GM18873 (cell line): ENCODE measurements around the gene ATP8B3.

ENCODE experiments used
- ATAC-seq: cut with Tn5 transposase; IDR thresholded peaks from one replicate; pipeline ENCODE4 v1.9.1; 2021; ENCODE audit warnings: mild to moderate bottlenecking, moderate library complexity, moderate number of reproducible peaks; ENCODE audit not compliant: unreplicated experiment, low FRiP score

Gene ATP8B3

GRCh38 chr19:1758959-1759903, 52.8 kb downstream of the ATP8B3 start:
- no peak for ATAC-seq

- no peak for ATAC-seq
These were observed 53.9 kb downstream of the ATP8B3 start for GRCh38 chr19:1758231-1758577.

GRCh38 chr19:1757468-1758230, 54.4 kb downstream of the ATP8B3 start:
- no peak for ATAC-seq

GRCh38 chr19:1756705-1757465, 55.2 kb downstream of the ATP8B3 start:
- ATAC-seq, result no peak

GRCh38 chr19:1756264-1756663, 55.8 kb downstream of the ATP8B3 start:
- no peak for ATAC-seq

GRCh38 chr19:1755467-1756171, 56.5 kb downstream of the ATP8B3 start:
- no peak for ATAC-seq

- no peak for ATAC-seq
These were observed 57.2 kb downstream of the ATP8B3 start for GRCh38 chr19:1754636-1755466.

GRCh38 chr19:1754018-1754635, 57.9 kb downstream of the ATP8B3 start:
- ATAC-seq, result no peak

- ATAC-seq, result no peak
These were observed 59.0 kb downstream of the ATP8B3 start, which contains the start of gene ONECUT3 for GRCh38 chr19:1752757-1753728. TSS of gene ONECUT3 (plus strand) at chr19:1753506. CDS start at chr19:1753663, 157 bp downstream.

- no peak for ATAC-seq
These were observed 59.9 kb downstream of the ATP8B3 start for GRCh38 chr19:1752009-1752756.

GRCh38 chr19:1751367-1752008, 60.6 kb downstream of the ATP8B3 start:
- ATAC-seq, result no peak

- no peak for ATAC-seq
These were observed 61.6 kb downstream of the ATP8B3 start for GRCh38 chr19:1750343-1751021.

GRCh38 chr19:1749373-1750342, 62.4 kb downstream of the ATP8B3 start:
- no peak for ATAC-seq

GRCh38 chr19:1748873-1749341, 63.2 kb downstream of the ATP8B3 start:
- ATAC-seq, result no peak
